SKM-1 (cell line): ENCODE data around the gene SLC38A6.
A peak's percentile ranks its signal among the peaks of the same experiment; 100 is the strongest.

Experiments
- DNase-seq: peaks from one replicate; lab custom pipeline; 2025; ENCODE audit not compliant: unreplicated experiment; lab: John Stamatoyannopoulos, UW

The SLC38A6 gene

DNA sequence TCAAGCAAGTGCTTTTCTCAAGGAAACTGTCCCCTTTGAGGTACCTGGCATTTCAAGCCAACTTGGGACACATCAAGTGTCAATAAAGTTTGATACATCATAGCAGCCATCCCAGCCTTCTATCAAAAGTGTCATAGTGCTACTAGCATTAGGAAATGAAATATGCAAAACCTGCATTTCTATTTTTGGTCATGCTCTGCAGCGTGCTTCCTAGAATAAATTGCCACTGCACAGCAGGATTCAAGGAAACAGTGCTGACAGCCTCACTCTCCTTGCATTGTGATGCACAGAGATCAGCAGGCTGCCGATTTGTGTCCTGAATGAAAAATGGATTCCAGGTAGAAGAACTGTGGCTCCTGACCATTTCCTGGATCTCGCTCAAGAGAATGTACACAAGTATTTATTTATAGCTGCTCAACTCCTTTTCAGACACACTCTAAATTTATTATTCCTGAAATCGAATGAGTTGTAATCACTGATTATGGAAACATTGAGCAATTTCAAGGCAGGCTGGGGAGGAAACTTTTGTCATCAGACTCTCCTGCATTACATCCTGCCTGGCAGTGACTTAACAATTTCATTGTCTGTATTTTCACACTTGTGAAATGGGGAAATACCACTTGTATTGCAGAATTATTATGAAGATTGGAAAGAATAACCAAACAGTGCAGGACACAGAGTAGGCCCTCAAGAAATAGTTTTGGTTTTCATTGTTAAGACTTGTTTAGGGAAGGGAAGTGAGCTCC lies 120.9 kb downstream of the SLC38A6 start:
- DNase-seq: peak; percentile 28
